ENCODE measurements around the gene GARIN5A. TPM values are rescaled to one million over a fixed set of nuclear protein-coding genes. Genes with fewer than 3 reads are reported as not detected.

Gene GARIN5A
- total RNA-seq, 4 donors from 2014 or later, result 0.62 to 5.4 (median 1.8) TPM; not detected in 1

GRCh38 chr19:50457300-50457699, 19.3 kb downstream of the GARIN5A start:
- no peaks in the 10 kb centered on the region for H3K36me3 ChIP-seq
- no peaks in the 10 kb centered on the region for H3K9me3 ChIP-seq
- intact Hi-C loops (cut with DNase I; ENCODE audit: low total_unique reads), result no loop called here
- DNase-seq, result no peak
- H3K27ac ChIP-seq, result no peak overlapping the region
- peaks cover 0 to 5% of the 10 kb centered on the region in 2 donors for H3K27me3 ChIP-seq
- no peak for TF ChIP-seq POLR2A (IDR thresholded peaks at IDR 0.05)
- no peak for TF ChIP-seq CTCF (IDR thresholded peaks at IDR 0.05)
- H3K4me1 ChIP-seq, result no peaks in the 10 kb centered on the region
- no peak overlapping the region for H3K4me3 ChIP-seq

GRCh38 chr19:50455992-50456391, 20.7 kb downstream of the GARIN5A start:
- no peak overlapping the region for H3K27ac ChIP-seq
- peaks cover 0 to 5% of the 10 kb centered on the region in 2 donors for H3K27me3 ChIP-seq
- no peak for DNase-seq
- H3K36me3 ChIP-seq, result no peaks in the 10 kb centered on the region
- no peaks in the 10 kb centered on the region for H3K9me3 ChIP-seq
- H3K4me1 ChIP-seq, result no peaks in the 10 kb centered on the region
- TF ChIP-seq POLR2A (IDR thresholded peaks at IDR 0.05), result no peak
- no peak for TF ChIP-seq CTCF (IDR thresholded peaks at IDR 0.05)
- no peak overlapping the region for H3K4me3 ChIP-seq
- intact Hi-C loops (cut with DNase I; ENCODE audit: low total_unique reads), result no loop called here

DNA sequence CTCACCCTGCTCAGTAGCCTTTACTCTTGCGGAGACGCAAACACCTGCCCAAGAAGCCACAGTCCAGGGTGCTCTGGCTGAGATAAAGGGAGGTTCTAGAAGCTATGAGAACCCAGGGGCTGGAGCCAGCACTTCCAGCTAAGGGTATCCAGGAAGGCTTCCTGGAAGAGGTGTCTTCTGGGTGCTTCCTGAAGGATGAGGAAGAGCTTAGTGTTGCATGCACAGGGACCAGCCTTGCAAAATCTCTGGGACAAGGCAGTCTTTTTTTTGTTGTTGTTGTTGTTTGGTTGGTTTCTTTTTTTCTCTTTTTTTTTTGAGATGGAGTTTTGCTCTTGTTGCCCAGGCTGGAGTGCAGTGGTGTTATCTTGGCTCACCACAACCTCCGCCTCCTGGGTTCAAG, 23.4 kb downstream of the GARIN5A start:
- H3K9me3 ChIP-seq, result no peaks in the 10 kb centered on the region
- no peaks in the 10 kb centered on the region for H3K4me1 ChIP-seq
- no peak for TF ChIP-seq POLR2A (IDR thresholded peaks at IDR 0.05)
- TF ChIP-seq CTCF (IDR thresholded peaks at IDR 0.05), result no peak
- no peak overlapping the region for H3K4me3 ChIP-seq
- H3K27ac ChIP-seq, result no peak overlapping the region
- peaks cover 0 to 4% of the 10 kb centered on the region in 2 donors for H3K27me3 ChIP-seq
- DNase-seq, result no peak
- H3K36me3 ChIP-seq, result no peaks in the 10 kb centered on the region
- intact Hi-C loops (cut with DNase I; ENCODE audit: low total_unique reads), result no loop called here

- Histone ChIP-seq H3K27ac (no peak overlapping the region), H3K36me3 (no peaks in the 10 kb centered on the region), H3K4me1 (no peaks in the 10 kb centered on the region), H3K4me3 (no peak overlapping the region), H3K27me3 (no peaks in the 10 kb centered on the region), H3K9me3 (no peaks in the 10 kb centered on the region)
- DNase-seq, result no peak
- intact Hi-C loops (cut with DNase I; ENCODE audit: low total_unique reads), result no loop called here
- no peak for TF ChIP-seq CTCF (IDR thresholded peaks at IDR 0.05)
- no peak for TF ChIP-seq POLR2A (IDR thresholded peaks at IDR 0.05)
These were observed 25.5 kb downstream of the GARIN5A start for GRCh38 chr19:50451223-50451534.

GRCh38 chr19:50450369-50451222, 26.1 kb downstream of the GARIN5A start:
- DNase-seq, result no peak
- Histone ChIP-seq H3K27ac (no peak overlapping the region), H3K4me3 (no peak overlapping the region), H3K27me3 (no peaks in the 10 kb centered on the region), H3K9me3 (no peaks in the 10 kb centered on the region), H3K36me3 (no peaks in the 10 kb centered on the region), H3K4me1 (no peaks in the 10 kb centered on the region)
- TF ChIP-seq CTCF (IDR thresholded peaks at IDR 0.05) (no peak), POLR2A (IDR thresholded peaks at IDR 0.05) (no peak)
- intact Hi-C loops (cut with DNase I; ENCODE audit: low total_unique reads), result no loop called here

Measured in uterus (tissue), 4 donors.